H1 (cell line): ENCODE measurements around the gene PLD3. TPM values are rescaled to one million over a fixed set of nuclear protein-coding genes. Genes with fewer than 3 reads are reported as not detected.

ENCODE experiments used
- CHD2 ChIP-seq: IDR thresholded peaks from 2 replicates; pipeline ENCODE4 v1.6.1; 2012; ENCODE audit warnings: low read length, improper control_type of control experiment
- EP300 ChIP-seq, 2 experiments: IDR thresholded peaks; 1 replicate in 1 of 2; 2 replicates in 1 of 2; pipeline ENCODE4 v1.6.1; 2011 to 2012; ENCODE audit warnings: low read depth in 2 of 2, low read length in 2 of 2, mild to moderate bottlenecking in 2 of 2, borderline replicate concordance in 1 of 2, inconsistent platforms in 1 of 2, moderate library complexity in 1 of 2
- KDM5A ChIP-seq: fragments of 200-600 bp; IDR thresholded peaks from 2 replicates; pipeline ENCODE4 v1.7.1; 2012; ENCODE audit warnings: mild to moderate bottlenecking, low read length, inconsistent platforms, mixed read lengths
- MAFK ChIP-seq: IDR thresholded peaks from 2 replicates; pipeline ENCODE4 v1.6.1; 2012; ENCODE audit warnings: low read depth, mild to moderate bottlenecking, improper control_type of control experiment, low read length
- RAD21 ChIP-seq, 2 experiments: IDR thresholded peaks in 1 of 2; conservative IDR thresholded peaks in 1 of 2; 2 replicates each; pipeline ENCODE4 v1.6.1; 2011; ENCODE audit warnings: low read depth in 2 of 2, low read length in 2 of 2, improper control_type of control experiment in 1 of 2, inconsistent platforms in 1 of 2, mild to moderate bottlenecking in 1 of 2, moderate library complexity in 1 of 2
- RFX5 ChIP-seq: IDR thresholded peaks from 2 replicates; pipeline ENCODE4 v1.6.1; 2011; ENCODE audit warnings: low read depth, low read length, improper control_type of control experiment, borderline replicate concordance
- SP2 ChIP-seq: IDR thresholded peaks from 2 replicates; pipeline ENCODE4 v1.6.1; 2012; ENCODE audit warnings: mild to moderate bottlenecking, low read length, inconsistent platforms
- TAF7 ChIP-seq: optimal IDR thresholded peaks from 2 replicates; pipeline ENCODE3; 2011; ENCODE audit warnings: low read depth, mild to moderate bottlenecking, inconsistent platforms, low read length, moderate library complexity, borderline replicate concordance
- TBP ChIP-seq: IDR thresholded peaks from 2 replicates; pipeline ENCODE4 v1.6.1; 2011; ENCODE audit warnings: low read depth, low read length, improper control_type of control experiment
- polyA plus RNA-seq, 7 experiments: library from polyadenylated mRNA; depleted of rRNA in 3 of 7; stranded (reverse) in 5 of 7; unstranded in 2 of 7; fragments of >200 nt in 5 of 7; fragments of 200-250 nt in 2 of 7; gene quantifications; 1 replicate in 5 of 7; 2 replicates in 1 of 7; 4 replicates in 1 of 7; pipeline versions ENCODE4 v1.2.1 to v1.2.3, GENCODE V29; 2011 to 2013; ENCODE audit warnings: missing spikeins in 2 of 7, mixed read lengths in 2 of 7
- total RNA-seq: library from RNA; stranded (reverse); fragmentation: NEBNext Ultra II Directional; extraction: Animal tissue kit (Norgen Biotek cat#: 25700); gene quantifications from 2 replicates; pipeline ENCODE4 v1.2.1, GENCODE V29; 2021
- TF ChIP-seq, protein P1 (sequence below): IDR thresholded peaks from 2 replicates; pipeline ENCODE4 v1.6.1; 2012; ENCODE audit warnings: inconsistent platforms

The PLD3 gene
- total and polyA plus RNA-seq, 2 of the 8 experiments (the other 6 are each of a cell fraction or from before 2014, with no cell fraction given), result 180 to 543 TPM

- no peak for TF ChIP-seq EP300 (IDR thresholded peaks at IDR 0.05; ENCODE audit: borderline replicate concordance in 1 of 2, low read depth in 2 of 2, low read length in 2 of 2)
- TF ChIP-seq MAFK, result no peak
- no peak for TF ChIP-seq KDM5A
- no peak for TF ChIP-seq TBP
- TF ChIP-seq TAF7, result no peak
- TF ChIP-seq, protein P1, sequence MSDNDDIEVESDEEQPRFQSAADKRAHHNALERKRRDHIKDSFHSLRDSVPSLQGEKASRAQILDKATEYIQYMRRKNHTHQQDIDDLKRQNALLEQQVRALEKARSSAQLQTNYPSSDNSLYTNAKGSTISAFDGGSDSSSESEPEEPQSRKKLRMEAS, result no peak
- no peak for TF ChIP-seq RAD21 (IDR thresholded peaks at IDR 0.05 in 1 of 2, conservative IDR thresholded peaks at IDR 0.05 in 1 of 2; ENCODE audit: low read depth in 2 of 2, low read length in 2 of 2)
- no peak for TF ChIP-seq CHD2
- no peak for TF ChIP-seq SP2
- TF ChIP-seq RFX5, result no peak
Measured at GRCh38 chr19:40370997-40371801, 22.7 kb downstream of the PLD3 start (continued).
